ENCODE data around the gene SALL2. TPM values are rescaled to one million over a fixed set of nuclear protein-coding genes. Genes with fewer than 3 reads are reported as not detected.

SALL2 gene
- total RNA-seq, 2 experiments from 2014 or later, result 3.1 to 4.1 TPM

- intact Hi-C loops (cut with micrococcal nuclease), result no loop called here
- CTCF ChIA-PET, result no interaction called here
- no peak overlapping the region for H3K27ac Mint-ChIP-seq
These were observed 13.2 kb upstream of the SALL2 start for GRCh38 chr14:21539189-21539940.

GRCh38 chr14:21537090-21537424, 10.9 kb upstream of the SALL2 start:
- no peak overlapping the region for H3K27ac Mint-ChIP-seq
- H3K27me3 Mint-ChIP-seq (ENCODE audit: low read depth), result peaks cover 44% of the 10 kb centered on the region
- peaks cover 5% of the 10 kb centered on the region for H3K4me1 Mint-ChIP-seq (ENCODE audit: low read depth)
- no peaks in the 10 kb centered on the region for H3K9me3 Mint-ChIP-seq
- H3K4me3 Mint-ChIP-seq, result peak overlapping the region; percentile 2
- DNase-seq, result no peak
- H3K36me3 Mint-ChIP-seq (ENCODE audit: low read depth), result no peaks in the 10 kb centered on the region
- CTCF ChIA-PET, result no interaction called here
- intact Hi-C loops (cut with micrococcal nuclease), result no loop called here

More at GRCh38 chr14:21539189-21539940, 13.2 kb upstream of the SALL2 start:
- no peak for DNase-seq
- no peaks in the 10 kb centered on the region for H3K9me3 Mint-ChIP-seq
- no peaks in the 10 kb centered on the region for H3K36me3 Mint-ChIP-seq (ENCODE audit: low read depth)
- peaks cover 5% of the 10 kb centered on the region for H3K4me1 Mint-ChIP-seq (ENCODE audit: low read depth)
- no peak overlapping the region for H3K4me3 Mint-ChIP-seq
- peaks cover 41% of the 10 kb centered on the region for H3K27me3 Mint-ChIP-seq (ENCODE audit: low read depth)

GRCh38 chr14:21536418-21537089, 10.4 kb upstream of the SALL2 start:
- H3K4me3 Mint-ChIP-seq, result peak overlapping the region; percentile 20
- no peaks in the 10 kb centered on the region for H3K9me3 Mint-ChIP-seq
- H3K36me3 Mint-ChIP-seq (ENCODE audit: low read depth), result no peaks in the 10 kb centered on the region
- H3K27me3 Mint-ChIP-seq (ENCODE audit: low read depth), result peaks cover 44% of the 10 kb centered on the region
- no peak for DNase-seq
- peaks cover 5% of the 10 kb centered on the region for H3K4me1 Mint-ChIP-seq (ENCODE audit: low read depth)
- no peak overlapping the region for H3K27ac Mint-ChIP-seq
- CTCF ChIA-PET, result no interaction called here
- intact Hi-C loops (cut with micrococcal nuclease), result no loop called here

- no peaks in the 10 kb centered on the region for H3K36me3 Mint-ChIP-seq (ENCODE audit: low read depth)
- no peak overlapping the region for H3K4me3 Mint-ChIP-seq
- intact Hi-C loops (cut with micrococcal nuclease), result no loop called here
- CTCF ChIA-PET, result no interaction called here
- no peaks in the 10 kb centered on the region for H3K9me3 Mint-ChIP-seq
- H3K27ac Mint-ChIP-seq, result no peak overlapping the region
- H3K4me1 Mint-ChIP-seq (ENCODE audit: low read depth), result peaks cover 5% of the 10 kb centered on the region
- no peak for DNase-seq
- peaks cover 43% of the 10 kb centered on the region for H3K27me3 Mint-ChIP-seq (ENCODE audit: low read depth)
These were observed 9.6 kb upstream of the SALL2 start for GRCh38 chr14:21535545-21536417.

GRCh38 chr14:21534576-21534975, 8.4 kb upstream of the SALL2 start:
- no peaks in the 10 kb centered on the region for H3K9me3 Mint-ChIP-seq
- H3K36me3 Mint-ChIP-seq (ENCODE audit: low read depth), result no peaks in the 10 kb centered on the region
- CTCF ChIA-PET, result interaction anchor here (0.6 kb wide), 1 partner anchor 1751 kb away, joined by 3 read pairs; no protein-coding TSS in a partner anchor
- no peak for DNase-seq
- no peak overlapping the region for H3K4me3 Mint-ChIP-seq
- H3K27me3 Mint-ChIP-seq (ENCODE audit: low read depth), result peaks cover 40% of the 10 kb centered on the region
- peaks cover 5% of the 10 kb centered on the region for H3K4me1 Mint-ChIP-seq (ENCODE audit: low read depth)
- intact Hi-C loops (cut with micrococcal nuclease), result no loop called here
- H3K27ac Mint-ChIP-seq, result no peak overlapping the region

GRCh38 chr14:21533294-21533693, 7.1 kb upstream of the SALL2 start:
- Mint-ChIP-seq H3K27ac (no peak overlapping the region), H3K36me3 (ENCODE audit: low read depth) (no peaks in the 10 kb centered on the region), H3K9me3 (no peaks in the 10 kb centered on the region), H3K27me3 (ENCODE audit: low read depth) (peaks cover 27% of the 10 kb centered on the region), H3K4me3 (no peak overlapping the region), H3K4me1 (ENCODE audit: low read depth) (peaks cover 5% of the 10 kb centered on the region)
- DNase-seq, result no peak
- intact Hi-C loops (cut with micrococcal nuclease), result no loop called here
- CTCF ChIA-PET, result interaction anchor here (0.6 kb wide), 1 partner anchor 256 kb away, joined by 4 read pairs; no protein-coding TSS in a partner anchor

- Mint-ChIP-seq H3K4me3 (no peak overlapping the region), H3K4me1 (ENCODE audit: low read depth) (peaks cover 9% of the 10 kb centered on the region), H3K36me3 (ENCODE audit: low read depth) (no peaks in the 10 kb centered on the region), H3K27ac (no peak overlapping the region), H3K9me3 (no peaks in the 10 kb centered on the region), H3K27me3 (ENCODE audit: low read depth) (peaks cover 5% of the 10 kb centered on the region)
- DNase-seq, result no peak
- CTCF ChIA-PET, result interaction anchor here (0.6 to 1.7 kb wide), 3 partner anchors 31 to 78 kb away, joined by 4 to 5 read pairs (median 5); no protein-coding TSS in a partner anchor
- intact Hi-C loops (cut with micrococcal nuclease), result no loop called here
These were observed 3.4 kb upstream of the SALL2 start for GRCh38 chr14:21529515-21529914.

GRCh38 chr14:21528381-21529348, 2.5 kb upstream of the SALL2 start:
- CTCF ChIA-PET, result interaction anchor here (0.6 to 5.0 kb wide), 3 partner anchors 30 to 405 kb away, joined by 3 to 26 read pairs (median 4); no protein-coding TSS in a partner anchor
- Mint-ChIP-seq H3K36me3 (ENCODE audit: low read depth) (no peaks in the 10 kb centered on the region), H3K4me1 (ENCODE audit: low read depth) (peaks cover 9% of the 10 kb centered on the region), H3K27me3 (ENCODE audit: low read depth) (peaks cover under 1% of the 10 kb centered on the region), H3K9me3 (no peaks in the 10 kb centered on the region), H3K27ac (no peak overlapping the region), H3K4me3 (no peak overlapping the region)
- DNase-seq, result no peak
- intact Hi-C loops (cut with micrococcal nuclease), result no loop called here

- H3K27me3 Mint-ChIP-seq (ENCODE audit: low read depth), result no peaks in the 10 kb centered on the region
- H3K4me3 Mint-ChIP-seq, result peak overlapping the region; percentile 79
- H3K36me3 Mint-ChIP-seq (ENCODE audit: low read depth), result no peaks in the 10 kb centered on the region
- no peak for DNase-seq
- no peaks in the 10 kb centered on the region for H3K9me3 Mint-ChIP-seq
- no peak overlapping the region for H3K27ac Mint-ChIP-seq
- H3K4me1 Mint-ChIP-seq (ENCODE audit: low read depth), result peaks cover 9% of the 10 kb centered on the region
- CTCF ChIA-PET, result interaction anchor here (0.5 to 5.0 kb wide), 5 partner anchors 16 to 417 kb away, joined by 3 to 26 read pairs (median 4); partner anchors contain the start of gene METTL3
- intact Hi-C loops (cut with micrococcal nuclease), result no loop called here
These were observed 1.2 kb upstream of the SALL2 start for GRCh38 chr14:21527318-21527679.

- Mint-ChIP-seq H3K4me1 (ENCODE audit: low read depth) (peaks cover 9% of the 10 kb centered on the region), H3K9me3 (no peaks in the 10 kb centered on the region), H3K27ac (no peak overlapping the region), H3K27me3 (ENCODE audit: low read depth) (no peaks in the 10 kb centered on the region), H3K4me3 (peak overlapping the region; percentile 79), H3K36me3 (ENCODE audit: low read depth) (no peaks in the 10 kb centered on the region)
- intact Hi-C loops (cut with micrococcal nuclease), result loop anchor here (1.0 kb wide), 5 partner anchors 15 to 257 kb away; partner anchors contain the start of genes CHD8, HNRNPC, METTL3 and TOX4
- no peak for DNase-seq
- CTCF ChIA-PET, result interaction anchor here (0.5 to 5.0 kb wide), 6 partner anchors 12 to 417 kb away, joined by 3 to 26 read pairs (median 4); partner anchors contain the start of gene METTL3
These were observed 649 bp upstream of the SALL2 start for GRCh38 chr14:21526672-21527317.

GRCh38 chr14:21525571-21525961, 580 bp downstream of the SALL2 start:
- CTCF ChIA-PET, result interaction anchor here (0.7 to 5.0 kb wide), 4 partner anchors 11 to 115 kb away, joined by 3 to 26 read pairs (median 5); partner anchors contain the start of gene METTL3
- Mint-ChIP-seq H3K4me3 (peak overlapping the region; percentile 79), H3K36me3 (ENCODE audit: low read depth) (no peaks in the 10 kb centered on the region), H3K9me3 (no peaks in the 10 kb centered on the region), H3K27me3 (ENCODE audit: low read depth) (no peaks in the 10 kb centered on the region), H3K4me1 (ENCODE audit: low read depth) (peaks cover 9% of the 10 kb centered on the region), H3K27ac (peak overlapping the region; percentile 70)
- no peak for DNase-seq
- intact Hi-C loops (cut with micrococcal nuclease), result no loop called here

Data from activated naive CD4-positive, alpha-beta T cell treated with anti-CD3 and anti-CD28 coated beads for 36 hours (primary cell).